ACC112 (cell line): ENCODE data around the gene PYROXD2.
A peak's percentile ranks its signal among the peaks of the same experiment; 100 is the strongest.

ENCODE experiments used
- H2AFZ ChIP-seq: fragments of 200-600 bp; sonication (generic); one replicate; pipeline ENCODE4 v1.6.0; 2017; ENCODE audit warnings: antibody characterized with exemption, low read length; ENCODE audit not compliant: unreplicated experiment
- H3K27ac ChIP-seq: fragments of 200-600 bp; sonication (generic); 2 replicates; pipeline ENCODE4 v1.5.1; 2014; ENCODE audit warnings: low read depth, mild to moderate bottlenecking, antibody characterized with exemption, low read length, moderate library complexity
- H3K27me3 ChIP-seq: fragments of 200-600 bp; sonication (generic); 2 replicates; pipeline ENCODE4 v1.6.1; 2014; ENCODE audit warnings: mild to moderate bottlenecking, antibody characterized with exemption, low read length, moderate library complexity, mixed read lengths; ENCODE audit not compliant: insufficient read depth
- H3K36me3 ChIP-seq: fragments of 200-600 bp; sonication (generic); 2 replicates; pipeline ENCODE4 v1.6.1; 2016; ENCODE audit warnings: mild to moderate bottlenecking, antibody characterized with exemption, low read length, moderate library complexity, mixed read lengths; ENCODE audit not compliant: insufficient read depth
- H3K4me1 ChIP-seq: fragments of 200-600 bp; sonication (generic); one replicate; pipeline ENCODE4 v1.6.1; 2016; ENCODE audit warnings: low read length, mixed read lengths; ENCODE audit not compliant: insufficient read depth, unreplicated experiment, control insufficient read depth
- H3K4me3 ChIP-seq: fragments of 200-600 bp; sonication (generic); 2 replicates; pipeline ENCODE4 v1.5.1; 2014; ENCODE audit warnings: mild to moderate bottlenecking, low read depth, low read length
- H3K79me2 ChIP-seq: fragments of 200-600 bp; sonication (generic); one replicate; pipeline ENCODE4 v1.6.0; 2016; ENCODE audit warnings: low read length; ENCODE audit not compliant: control insufficient read depth, unreplicated experiment, insufficient read depth

The PYROXD2 gene

GRCh38 chr10:98453729-98454128 lies 38.7 kb upstream of the PYROXD2 start:
- Histone ChIP-seq H3K4me1 (no peaks in the 10 kb centered on the region), H3K27me3 (no peaks in the 10 kb centered on the region; the same call in 1 of the 2 replicates), H2AFZ (no peak overlapping the region), H3K79me2 (no peaks in the 10 kb centered on the region), H3K36me3 (no peaks in the 10 kb centered on the region), H3K27ac (no peak overlapping the region), H3K4me3 (no peak overlapping the region)

- Histone ChIP-seq H3K4me1 (peaks cover 8% of the 10 kb centered on the region), H3K27ac (no peak overlapping the region), H3K27me3 (no peaks in the 10 kb centered on the region; the same call in 1 of the 2 replicates), H3K36me3 (no peaks in the 10 kb centered on the region), H2AFZ (no peak overlapping the region), H3K79me2 (peaks cover 8% of the 10 kb centered on the region), H3K4me3 (no peak overlapping the region)
Measured at GRCh38 chr10:98450618-98451017, 35.6 kb upstream of the PYROXD2 start.

GRCh38 chr10:98449287-98449686 lies 34.3 kb upstream of the PYROXD2 start:
- Histone ChIP-seq H3K27me3 (no peaks in the 10 kb centered on the region; the same call in 1 of the 2 replicates), H3K4me3 (no peak overlapping the region), H3K36me3 (peaks cover 3% of the 10 kb centered on the region; the same call in 1 of the 2 replicates), H2AFZ (no peak overlapping the region), H3K27ac (no peak overlapping the region), H3K79me2 (peaks cover 15% of the 10 kb centered on the region), H3K4me1 (peaks cover 8% of the 10 kb centered on the region)

GRCh38 chr10:98446661-98447221 lies 31.8 kb upstream of the PYROXD2 start, which contains the start of gene HPS1:
Gene HPS1, minus strand, starts transcription at chr10:98446935. Its CDS starts 3,695 bp downstream, at chr10:98443240.
- H3K36me3 ChIP-seq, result peaks cover 6% of the 10 kb centered on the region; the same call in 1 of the 2 replicates
- peaks cover 12% of the 10 kb centered on the region for H3K4me1 ChIP-seq
- H3K79me2 ChIP-seq, result peaks cover 15% of the 10 kb centered on the region
- peak within 1 kb of the TSS; percentile 97 for H3K4me3 ChIP-seq
- H3K27me3 ChIP-seq, result no peaks in the 10 kb centered on the region; the same call in 1 of the 2 replicates
- peak within 1 kb of the TSS; percentile 81 for H2AFZ ChIP-seq
- H3K27ac ChIP-seq, result peak within 1 kb of the TSS; percentile 66

GRCh38 chr10:98446151-98446660 lies 31.2 kb upstream of the PYROXD2 start:
- Histone ChIP-seq H3K36me3 (peaks cover 9% of the 10 kb centered on the region; the same call in 1 of the 2 replicates), H3K27me3 (no peaks in the 10 kb centered on the region; the same call in 1 of the 2 replicates), H3K4me3 (peak overlapping the region; percentile 97), H3K79me2 (peaks cover 15% of the 10 kb centered on the region), H3K27ac (peak overlapping the region; percentile 66), H3K4me1 (peaks cover 13% of the 10 kb centered on the region), H2AFZ (peak overlapping the region; percentile 81)

GRCh38 chr10:98445200-98445812 lies 30.3 kb upstream of the PYROXD2 start:
- peaks cover 15% of the 10 kb centered on the region for H3K79me2 ChIP-seq
- H3K4me3 ChIP-seq, result peak overlapping the region; percentile 97
- H3K36me3 ChIP-seq, result peaks cover 13% of the 10 kb centered on the region
- peaks cover 13% of the 10 kb centered on the region for H3K4me1 ChIP-seq
- H3K27me3 ChIP-seq, result no peaks in the 10 kb centered on the region
- H3K27ac ChIP-seq, result no peak overlapping the region
- H2AFZ ChIP-seq, result no peak overlapping the region

GRCh38 chr10:98444314-98445006 lies 29.5 kb upstream of the PYROXD2 start:
- Histone ChIP-seq H3K27me3 (no peaks in the 10 kb centered on the region), H2AFZ (no peak overlapping the region), H3K36me3 (peaks cover 13% of the 10 kb centered on the region), H3K4me3 (no peak overlapping the region), H3K27ac (no peak overlapping the region), H3K79me2 (peaks cover 15% of the 10 kb centered on the region), H3K4me1 (peaks cover 13% of the 10 kb centered on the region)

- no peak overlapping the region for H2AFZ ChIP-seq
- no peak overlapping the region for H3K4me3 ChIP-seq
- no peaks in the 10 kb centered on the region for H3K79me2 ChIP-seq
- no peaks in the 10 kb centered on the region for H3K27me3 ChIP-seq
- H3K36me3 ChIP-seq, result peaks cover 39% of the 10 kb centered on the region
- H3K27ac ChIP-seq, result no peak overlapping the region
- H3K4me1 ChIP-seq, result peaks cover 5% of the 10 kb centered on the region
Measured at GRCh38 chr10:98438715-98439114, 23.7 kb upstream of the PYROXD2 start.

- no peak overlapping the region for H3K4me3 ChIP-seq
Measured at GRCh38 chr10:98436704-98437103, 21.7 kb upstream of the PYROXD2 start.

GRCh38 chr10:98435178-98435577 lies 20.2 kb upstream of the PYROXD2 start:
- Histone ChIP-seq H2AFZ (no peak overlapping the region), H3K27me3 (no peaks in the 10 kb centered on the region), H3K79me2 (no peaks in the 10 kb centered on the region), H3K36me3 (peaks cover 52% of the 10 kb centered on the region), H3K4me3 (no peak overlapping the region), H3K27ac (no peak overlapping the region), H3K4me1 (no peaks in the 10 kb centered on the region)

More at GRCh38 chr10:98436704-98437103, 21.7 kb upstream of the PYROXD2 start:
- H3K27me3 ChIP-seq, result no peaks in the 10 kb centered on the region
- H3K36me3 ChIP-seq, result peaks cover 53% of the 10 kb centered on the region
- H3K27ac ChIP-seq, result no peak overlapping the region
- H2AFZ ChIP-seq, result no peak overlapping the region
- H3K4me1 ChIP-seq, result peaks cover under 1% of the 10 kb centered on the region
- H3K79me2 ChIP-seq, result no peaks in the 10 kb centered on the region
